K562 (cell line): ENCODE data around the gene RNF187. TPM values are rescaled to one million over a fixed set of nuclear protein-coding genes. Genes with fewer than 3 reads are reported as not detected.

ENCODE experiments used
- BCLAF1 ChIP-seq, 2 experiments: fragments of 450-650 bp in 1 of 2; IDR thresholded peaks; 2 replicates each; pipeline ENCODE4 v1.6.1; 2011 to 2017; ENCODE audit warnings: low read depth in 2 of 2, antibody characterized with exemption in 1 of 2, borderline replicate concordance in 1 of 2, low read length in 1 of 2, mild to moderate bottlenecking in 1 of 2, mixed read lengths in 1 of 2; ENCODE audit not compliant: control insufficient read depth in 1 of 2
- BDP1 ChIP-seq: IDR thresholded peaks from 3 replicates; pipeline ENCODE4 v1.6.1; 2011; ENCODE audit not compliant: insufficient read length, insufficient read depth
- CREB1 ChIP-seq, 2 experiments: sonication (generic) in 1 of 2; formaldehyde crosslinking in 1 of 2; IDR thresholded peaks; 2 replicates each; pipeline versions ENCODE4 v1.6.1 to v1.8.0; 2012 to 2022; ENCODE audit warnings: inconsistent platforms in 1 of 2, mild to moderate bottlenecking in 1 of 2, missing genetic modification reagents in 1 of 2, moderate library complexity in 1 of 2
- CREB3L1 ChIP-seq: fragments of 450-650 bp; IDR thresholded peaks from 2 replicates; pipeline ENCODE4 v1.6.1; 2014; ENCODE audit warnings: low read depth, mild to moderate bottlenecking, moderate library complexity, borderline replicate concordance
- HDAC3 ChIP-seq: fragments of 450-650 bp; IDR thresholded peaks from 2 replicates; pipeline ENCODE4 v1.6.1; 2018; ENCODE audit warnings: borderline replicate concordance, mild to moderate bottlenecking, moderate library complexity; ENCODE audit not compliant: partially characterized antibody
- HNRNPH1 ChIP-seq: fragments of 200-400 bp; formaldehyde crosslinking; optimal IDR thresholded peaks from 2 replicates; pipeline ENCODE3; 2017; ENCODE audit warnings: low read depth, mild to moderate bottlenecking, low read length, moderate library complexity
- KDM4B ChIP-seq, 2 experiments: fragments of 450-650 bp in 1 of 2; sonication (generic) in 1 of 2; IDR thresholded peaks; 2 replicates each; pipeline ENCODE4 v1.6.1; 2016 to 2017; ENCODE audit warnings: borderline replicate concordance in 2 of 2, antibody characterized with exemption in 1 of 2, low read depth in 1 of 2, mild to moderate bottlenecking in 1 of 2
- MED1 ChIP-seq: sonication (generic); formaldehyde crosslinking; IDR thresholded peaks from 2 replicates; pipeline ENCODE4 v1.8.1; 2023; ENCODE audit warnings: missing genetic modification reagents, borderline replicate concordance
- POU5F1 ChIP-seq: fragments of 150-350 bp; IDR thresholded peaks from 2 replicates; pipeline ENCODE4 v1.6.1; 2014; ENCODE audit warnings: borderline replicate concordance, low read length, low read depth, mild to moderate bottlenecking; ENCODE audit not compliant: partially characterized antibody
- SMAD2 ChIP-seq: fragments of 150-350 bp; IDR thresholded peaks from 2 replicates; pipeline ENCODE4 v1.6.1; 2014; ENCODE audit warnings: low read depth, mild to moderate bottlenecking, low read length
- TAL1 ChIP-seq: fragments of 450-650 bp; IDR thresholded peaks from 2 replicates; pipeline ENCODE4 v1.6.1; 2016; ENCODE audit warnings: mild to moderate bottlenecking
- TCF15 ChIP-seq: fragments of 250-450 bp; sonication (Bioruptor Pico); IDR thresholded peaks from 2 replicates; pipeline ENCODE4 v1.8.0; 2022; ENCODE audit warnings: moderate library complexity, mild to moderate bottlenecking, inconsistent platforms
- TCFL5 ChIP-seq: fragments of 250-450 bp; sonication (Bioruptor Pico); conservative IDR thresholded peaks from 2 replicates; pipeline ENCODE4 v1.6.1; 2021; ENCODE audit warnings: mild to moderate bottlenecking, moderate library complexity, matching md5 sums
- ZBTB17 ChIP-seq: fragments of 450-650 bp; formaldehyde crosslinking; IDR thresholded peaks from 2 replicates; pipeline ENCODE4 v1.4.0; 2020; ENCODE audit warnings: mild to moderate bottlenecking
- ZNF444 ChIP-seq: fragments of 250-450 bp; sonication (Bioruptor Pico); IDR thresholded peaks from 2 replicates; pipeline ENCODE4 v1.4.0; 2020; ENCODE audit warnings: mild to moderate bottlenecking, moderate library complexity
- ZNF785 ChIP-seq: fragments of 250-450 bp; sonication (Bioruptor Pico); IDR thresholded peaks from 2 replicates; pipeline ENCODE4 v1.4.0; 2020; ENCODE audit warnings: mild to moderate bottlenecking
- polyA plus RNA-seq, 8 experiments: library from polyadenylated mRNA; depleted of rRNA in 4 of 8; stranded (reverse) in 5 of 8; unstranded in 3 of 8; fragments of >200 nt; fragmentation: Nextera tagmentation in 2 of 8; fragmentation: Illumina TruSeq in 1 of 8; extraction: Ambion mirVana in 2 of 8; extraction: Trizol in 1 of 8; gene quantifications; 2 replicates each; pipeline versions ENCODE4 v1.2.1 to v1.2.3, GENCODE V29; 2011 to 2014; ENCODE audit warnings: inconsistent platforms in 1 of 8, missing spikeins in 1 of 8
- total RNA-seq, 7 experiments: library from RNA; depleted of rRNA in 6 of 7; stranded (reverse); fragments of >200 nt in 6 of 7; fragmentation: Illumina TruSeq in 2 of 7; extraction: Trizol in 2 of 7; gene quantifications; 2 replicates each; pipeline versions ENCODE4 v1.2.1 to v1.2.3, GENCODE V29; 2011 to 2021; ENCODE audit warnings: low replicate concordance in 1 of 7
- TF ChIP-seq, protein P1 (sequence below), 2 experiments: IDR thresholded peaks; 2 replicates each; pipeline ENCODE4 v1.6.1; 2012; ENCODE audit warnings: improper control_type of control experiment in 2 of 2, low read depth in 2 of 2, low read length in 2 of 2, borderline replicate concordance in 1 of 2

The RNF187 gene
- total and polyA plus RNA-seq, 9 of the 15 experiments (the other 6 are each of a cell fraction or from before 2014, with no cell fraction given), result 2.3 to 119 (median 41.9) TPM

GRCh38 chr1:228452194-228453021, 34.8 kb upstream of the RNF187 start (continued):
- TF ChIP-seq, protein P1, sequence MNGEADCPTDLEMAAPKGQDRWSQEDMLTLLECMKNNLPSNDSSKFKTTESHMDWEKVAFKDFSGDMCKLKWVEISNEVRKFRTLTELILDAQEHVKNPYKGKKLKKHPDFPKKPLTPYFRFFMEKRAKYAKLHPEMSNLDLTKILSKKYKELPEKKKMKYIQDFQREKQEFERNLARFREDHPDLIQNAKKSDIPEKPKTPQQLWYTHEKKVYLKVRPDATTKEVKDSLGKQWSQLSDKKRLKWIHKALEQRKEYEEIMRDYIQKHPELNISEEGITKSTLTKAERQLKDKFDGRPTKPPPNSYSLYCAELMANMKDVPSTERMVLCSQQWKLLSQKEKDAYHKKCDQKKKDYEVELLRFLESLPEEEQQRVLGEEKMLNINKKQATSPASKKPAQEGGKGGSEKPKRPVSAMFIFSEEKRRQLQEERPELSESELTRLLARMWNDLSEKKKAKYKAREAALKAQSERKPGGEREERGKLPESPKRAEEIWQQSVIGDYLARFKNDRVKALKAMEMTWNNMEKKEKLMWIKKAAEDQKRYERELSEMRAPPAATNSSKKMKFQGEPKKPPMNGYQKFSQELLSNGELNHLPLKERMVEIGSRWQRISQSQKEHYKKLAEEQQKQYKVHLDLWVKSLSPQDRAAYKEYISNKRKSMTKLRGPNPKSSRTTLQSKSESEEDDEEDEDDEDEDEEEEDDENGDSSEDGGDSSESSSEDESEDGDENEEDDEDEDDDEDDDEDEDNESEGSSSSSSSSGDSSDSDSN (IDR thresholded peaks at IDR 0.05; ENCODE audit: borderline replicate concordance in 1 of 2, low read depth in 2 of 2, low read length in 2 of 2), result no peak
- TF ChIP-seq TCFL5 (no peak), TAL1 (peak; percentile 18; the same call in 1 of the 2 replicates), SMAD2 (no peak), KDM4B (IDR thresholded peaks at IDR 0.05; ENCODE audit: borderline replicate concordance in 2 of 2, low read depth in 1 of 2) (no peak), ZNF785 (CRISPR knock-in tag) (no peak), CREB1 (IDR thresholded peaks at IDR 0.05) (no peak), CREB1 (CRISPR knock-in tag; IDR thresholded peaks at IDR 0.05) (no peak), ZNF444 (CRISPR knock-in tag) (no peak), ZBTB17 (CRISPR knock-in tag) (no peak), BDP1 (no peak), POU5F1 (no peak), HNRNPH1 (no peak), BCLAF1 (IDR thresholded peaks at IDR 0.05; ENCODE audit: borderline replicate concordance in 1 of 2, control insufficient read depth in 1 of 2, low read depth in 2 of 2, low read length in 1 of 2) (no peak), TCF15 (CRISPR knock-in tag) (no peak), MED1 (no peak), CREB3L1 (no peak), HDAC3 (peak; percentile 63)
